ENCODE data around the gene PEG3. TPM values are rescaled to one million over a fixed set of nuclear protein-coding genes. Genes with fewer than 3 reads are reported as not detected.

Gene PEG3
- total and polyA plus RNA-seq, 2 of the 13 experiments (the other 11 are each of a cell fraction or from before 2014, with no cell fraction given), result 217 to 394 TPM

DNA sequence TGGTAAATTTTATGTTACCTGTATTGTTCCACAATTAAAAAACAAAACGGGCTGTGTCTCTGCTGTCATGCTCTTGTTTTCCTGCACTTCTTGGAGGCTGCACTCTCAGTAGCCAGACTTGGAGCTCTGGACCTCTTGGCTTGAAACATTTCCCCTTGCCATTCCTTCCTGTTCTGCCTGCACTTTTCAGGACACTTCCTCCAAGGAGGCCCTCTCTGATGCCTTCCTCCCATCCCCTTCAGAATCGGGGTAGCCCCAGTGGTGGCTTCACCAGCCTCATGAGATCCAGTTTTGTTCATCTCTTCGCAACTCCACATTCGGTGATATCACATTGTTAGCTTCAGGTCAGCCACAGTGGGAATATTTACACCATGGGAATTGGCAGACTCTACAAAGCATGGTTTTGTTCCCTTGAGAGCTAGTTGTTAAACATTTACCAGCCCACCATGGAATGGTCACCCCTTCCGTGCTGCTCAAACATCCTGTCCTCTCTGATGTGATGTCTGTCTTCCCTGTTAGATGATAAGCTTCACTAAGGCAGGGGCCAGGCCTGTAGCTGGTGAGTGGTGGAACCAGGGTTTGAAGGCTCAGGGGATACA is 40.2 kb upstream of the PEG3 start (continued):
- TF ChIP-seq, protein P1, sequence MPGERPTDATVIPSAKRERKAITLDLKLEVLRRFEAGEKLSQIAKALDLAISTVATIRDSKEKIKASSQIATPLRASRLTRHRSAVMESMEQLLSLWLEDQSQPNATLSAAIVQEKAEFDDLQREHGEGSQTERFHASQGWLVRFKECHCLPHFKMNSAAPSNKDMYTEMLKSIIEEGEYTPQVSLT (CRISPR knock-in tag; IDR thresholded peaks at IDR 0.05; ENCODE audit: borderline replicate concordance, low read depth), result 0 out of 2 replicates have a peak, but pooled peaks have one; percentile 43
- TF ChIP-seq ZNF331 (CRISPR knock-in tag; IDR thresholded peaks at IDR 0.05) (peak; percentile 94), HNRNPK (IDR thresholded peaks at IDR 0.05; ENCODE audit: low read depth, low read length, poor library complexity, severe bottlenecking) (no peak), ZNF883 (CRISPR knock-in tag; IDR thresholded peaks at IDR 0.05; ENCODE audit: not compliant biosample characterization) (no peak), NR2F6 (IDR thresholded peaks at IDR 0.05) (peak; percentile 74), NR2F6 (CRISPR knock-in tag; IDR thresholded peaks at IDR 0.05) (peak; percentile 81), JUN (CRISPR knock-in tag; IDR thresholded peaks at IDR 0.05) (0 out of 2 replicates have a peak, but pooled peaks have one; percentile 50), ZNF468 (CRISPR knock-in tag; IDR thresholded peaks at IDR 0.05) (no peak), RBM22 (optimal IDR thresholded peaks at IDR 0.05; ENCODE audit: low read length) (peak; percentile 72), SKI (IDR thresholded peaks at IDR 0.05; ENCODE audit: partially characterized antibody) (no peak), CREB1 (IDR thresholded peaks at IDR 0.05) (no peak), CREB1 (CRISPR knock-in tag; IDR thresholded peaks at IDR 0.05) (peak; percentile 49; the same call in 1 of the 2 replicates), ATRX (CRISPR knock-in tag; IDR thresholded peaks at IDR 0.05; ENCODE audit: borderline replicate concordance) (no peak)
- TF ChIP-seq, protein P2, sequence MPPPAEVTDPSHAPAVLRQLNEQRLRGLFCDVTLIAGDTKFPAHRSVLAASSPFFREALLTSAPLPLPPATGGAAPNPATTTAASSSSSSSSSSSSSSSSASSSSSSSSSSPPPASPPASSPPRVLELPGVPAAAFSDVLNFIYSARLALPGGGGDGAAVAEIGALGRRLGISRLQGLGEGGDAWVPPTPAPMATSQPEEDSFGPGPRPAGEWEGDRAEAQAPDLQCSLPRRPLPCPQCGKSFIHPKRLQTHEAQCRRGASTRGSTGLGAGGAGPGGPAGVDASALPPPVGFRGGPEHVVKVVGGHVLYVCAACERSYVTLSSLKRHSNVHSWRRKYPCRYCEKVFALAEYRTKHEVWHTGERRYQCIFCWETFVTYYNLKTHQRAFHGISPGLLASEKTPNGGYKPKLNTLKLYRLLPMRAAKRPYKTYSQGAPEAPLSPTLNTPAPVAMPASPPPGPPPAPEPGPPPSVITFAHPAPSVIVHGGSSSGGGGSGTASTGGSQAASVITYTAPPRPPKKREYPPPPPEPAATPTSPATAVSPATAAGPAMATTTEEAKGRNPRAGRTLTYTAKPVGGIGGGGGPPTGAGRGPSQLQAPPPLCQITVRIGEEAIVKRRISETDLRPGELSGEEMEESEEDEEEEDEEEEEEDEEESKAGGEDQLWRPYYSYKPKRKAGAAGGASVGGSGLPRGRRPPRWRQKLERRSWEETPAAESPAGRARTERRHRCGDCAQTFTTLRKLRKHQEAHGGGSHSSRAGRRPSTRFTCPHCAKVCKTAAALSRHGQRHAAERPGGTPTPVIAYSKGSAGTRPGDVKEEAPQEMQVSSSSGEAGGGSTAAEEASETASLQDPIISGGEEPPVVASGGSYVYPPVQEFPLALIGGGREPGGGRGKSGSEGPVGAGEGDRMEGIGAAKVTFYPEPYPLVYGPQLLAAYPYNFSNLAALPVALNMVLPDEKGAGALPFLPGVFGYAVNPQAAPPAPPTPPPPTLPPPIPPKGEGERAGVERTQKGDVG (CRISPR knock-in tag; IDR thresholded peaks at IDR 0.05; ENCODE audit: borderline replicate concordance), result 0 out of 2 replicates have a peak, but pooled peaks have one; percentile 18
- TF ChIP-seq, protein P3, sequence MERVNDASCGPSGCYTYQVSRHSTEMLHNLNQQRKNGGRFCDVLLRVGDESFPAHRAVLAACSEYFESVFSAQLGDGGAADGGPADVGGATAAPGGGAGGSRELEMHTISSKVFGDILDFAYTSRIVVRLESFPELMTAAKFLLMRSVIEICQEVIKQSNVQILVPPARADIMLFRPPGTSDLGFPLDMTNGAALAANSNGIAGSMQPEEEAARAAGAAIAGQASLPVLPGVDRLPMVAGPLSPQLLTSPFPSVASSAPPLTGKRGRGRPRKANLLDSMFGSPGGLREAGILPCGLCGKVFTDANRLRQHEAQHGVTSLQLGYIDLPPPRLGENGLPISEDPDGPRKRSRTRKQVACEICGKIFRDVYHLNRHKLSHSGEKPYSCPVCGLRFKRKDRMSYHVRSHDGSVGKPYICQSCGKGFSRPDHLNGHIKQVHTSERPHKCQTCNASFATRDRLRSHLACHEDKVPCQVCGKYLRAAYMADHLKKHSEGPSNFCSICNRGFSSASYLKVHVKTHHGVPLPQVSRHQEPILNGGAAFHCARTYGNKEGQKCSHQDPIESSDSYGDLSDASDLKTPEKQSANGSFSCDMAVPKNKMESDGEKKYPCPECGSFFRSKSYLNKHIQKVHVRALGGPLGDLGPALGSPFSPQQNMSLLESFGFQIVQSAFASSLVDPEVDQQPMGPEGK (CRISPR knock-in tag; IDR thresholded peaks at IDR 0.05), result peak; percentile 71
- TF ChIP-seq, protein P4, sequence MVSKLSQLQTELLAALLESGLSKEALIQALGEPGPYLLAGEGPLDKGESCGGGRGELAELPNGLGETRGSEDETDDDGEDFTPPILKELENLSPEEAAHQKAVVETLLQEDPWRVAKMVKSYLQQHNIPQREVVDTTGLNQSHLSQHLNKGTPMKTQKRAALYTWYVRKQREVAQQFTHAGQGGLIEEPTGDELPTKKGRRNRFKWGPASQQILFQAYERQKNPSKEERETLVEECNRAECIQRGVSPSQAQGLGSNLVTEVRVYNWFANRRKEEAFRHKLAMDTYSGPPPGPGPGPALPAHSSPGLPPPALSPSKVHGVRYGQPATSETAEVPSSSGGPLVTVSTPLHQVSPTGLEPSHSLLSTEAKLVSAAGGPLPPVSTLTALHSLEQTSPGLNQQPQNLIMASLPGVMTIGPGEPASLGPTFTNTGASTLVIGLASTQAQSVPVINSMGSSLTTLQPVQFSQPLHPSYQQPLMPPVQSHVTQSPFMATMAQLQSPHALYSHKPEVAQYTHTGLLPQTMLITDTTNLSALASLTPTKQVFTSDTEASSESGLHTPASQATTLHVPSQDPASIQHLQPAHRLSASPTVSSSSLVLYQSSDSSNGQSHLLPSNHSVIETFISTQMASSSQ (IDR thresholded peaks at IDR 0.05; ENCODE audit: low read depth), result peak; percentile 99
- TF ChIP-seq, protein P4 (CRISPR knock-in tag; IDR thresholded peaks at IDR 0.05; ENCODE audit: borderline replicate concordance), result peak; percentile 100
- TF ChIP-seq, protein P5, sequence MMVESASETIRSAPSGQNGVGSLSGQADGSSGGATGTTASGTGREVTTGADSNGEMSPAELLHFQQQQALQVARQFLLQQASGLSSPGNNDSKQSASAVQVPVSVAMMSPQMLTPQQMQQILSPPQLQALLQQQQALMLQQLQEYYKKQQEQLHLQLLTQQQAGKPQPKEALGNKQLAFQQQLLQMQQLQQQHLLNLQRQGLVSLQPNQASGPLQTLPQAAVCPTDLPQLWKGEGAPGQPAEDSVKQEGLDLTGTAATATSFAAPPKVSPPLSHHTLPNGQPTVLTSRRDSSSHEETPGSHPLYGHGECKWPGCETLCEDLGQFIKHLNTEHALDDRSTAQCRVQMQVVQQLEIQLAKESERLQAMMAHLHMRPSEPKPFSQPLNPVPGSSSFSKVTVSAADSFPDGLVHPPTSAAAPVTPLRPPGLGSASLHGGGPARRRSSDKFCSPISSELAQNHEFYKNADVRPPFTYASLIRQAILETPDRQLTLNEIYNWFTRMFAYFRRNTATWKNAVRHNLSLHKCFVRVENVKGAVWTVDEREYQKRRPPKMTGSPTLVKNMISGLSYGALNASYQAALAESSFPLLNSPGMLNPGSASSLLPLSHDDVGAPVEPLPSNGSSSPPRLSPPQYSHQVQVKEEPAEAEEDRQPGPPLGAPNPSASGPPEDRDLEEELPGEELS (CRISPR knock-in tag; IDR thresholded peaks at IDR 0.05), result peak; percentile 85

Measured in HepG2 (cell line).